B cell (primary cell): ENCODE measurements around the gene SPINT4. TPM values are rescaled to one million over a fixed set of nuclear protein-coding genes. Genes with fewer than 3 reads are reported as not detected.

ENCODE experiments used
- ATAC-seq: fragments of 200-7000 bp; cut with Tn5 transposase; one replicate; pipeline ENCODE4 v1.10.0; 2021; ENCODE audit warnings: low read depth, mild to moderate bottlenecking, moderate number of reproducible peaks, moderate library complexity
- CTCF ChIA-PET: fragments of 350-600 bp; sonication (Branson Sonifier 250); formaldehyde crosslinking; loops from one replicate; lab custom pipeline; 2021; ENCODE audit warnings: antibody characterized with exemption, inconsistent platforms; lab: Charles Lee
- POLR2A ChIA-PET: fragments of 350-600 bp; sonication (Branson Sonifier 250); formaldehyde crosslinking; loops from one replicate; lab custom pipeline; 2021; ENCODE audit warnings: antibody characterized with exemption; lab: Charles Lee
- DNase-seq: peaks from one replicate; pipeline ENCODE4 v3.0.0; 2013
- H2AFZ ChIP-seq: 2 replicates; pipeline ENCODE4 v1.6.1; 2012; ENCODE audit warnings: mild to moderate bottlenecking, low read depth, low read length; ENCODE audit not compliant: insufficient read depth, poor library complexity, severe bottlenecking
- H3K27ac ChIP-seq, 2 donors: 1 replicate in 1 of 2; 2 replicates in 1 of 2; pipeline ENCODE4 v1.5.1; 2012 to 2013; ENCODE audit warnings: low read length in 2 of 2, mild to moderate bottlenecking in 2 of 2, moderate library complexity in 1 of 2
- H3K27me3 ChIP-seq, 4 experiments: fragments of 200-600 bp in 1 of 4; sonication (generic) in 1 of 4; replicated peaks in 1 of 4; 1 replicate in 2 of 4; 2 replicates in 2 of 4; pipeline versions ENCODE4 v1.6.1 to v1.7.0; 2013 to 2016; ENCODE audit warnings: low read length in 3 of 4, mild to moderate bottlenecking in 2 of 4, mixed read lengths in 1 of 4, moderate library complexity in 1 of 4; ENCODE audit not compliant: insufficient read depth in 4 of 4, control insufficient read depth in 3 of 4; ENCODE audit errors: control extremely low read depth in 1 of 4
- H3K36me3 ChIP-seq, 2 experiments: replicated peaks in 1 of 2; 1 replicate in 1 of 2; 2 replicates in 1 of 2; pipeline versions ENCODE4 v1.6.1 to v1.7.1; 2013; ENCODE audit warnings: low read length in 1 of 2; ENCODE audit not compliant: insufficient read depth in 2 of 2, control insufficient read depth in 1 of 2; ENCODE audit errors: control extremely low read depth in 1 of 2, extremely low read depth in 1 of 2
- H3K4me1 ChIP-seq, 2 donors: fragments of 200-600 bp in 1 of 2; sonication (generic) in 1 of 2; 1 replicate in 1 of 2; 2 replicates in 1 of 2; pipeline versions ENCODE4 v1.5.1 to v1.6.1; 2013 to 2017; ENCODE audit warnings: low read length in 2 of 2; ENCODE audit not compliant: control insufficient read depth in 2 of 2, insufficient read depth in 2 of 2
- H3K4me2 ChIP-seq: replicated peaks from 2 replicates; pipeline ENCODE3; 2012; ENCODE audit warnings: mild to moderate bottlenecking, low read depth, low read length; ENCODE audit not compliant: poor library complexity, severe bottlenecking
- H3K4me3 ChIP-seq, 5 experiments: fragments of 200-600 bp in 1 of 5; sonication (generic) in 1 of 5; 1 replicate in 3 of 5; 2 replicates in 2 of 5; pipeline versions ENCODE4 v1.5.1 to v1.7.0; 2011 to 2016; ENCODE audit warnings: low read length in 4 of 5, mild to moderate bottlenecking in 4 of 5, low read depth in 2 of 5, control low read depth in 1 of 5, moderate library complexity in 1 of 5; ENCODE audit not compliant: insufficient read depth in 1 of 5; ENCODE audit errors: control extremely low read depth in 1 of 5, extremely low read depth in 1 of 5
- H3K79me2 ChIP-seq: fragments of 200-600 bp; sonication (generic); one replicate; pipeline ENCODE4 v1.6.0; 2016; ENCODE audit warnings: low read length; ENCODE audit not compliant: control insufficient read depth, insufficient read depth
- H3K9ac ChIP-seq: fragments of 200-600 bp; sonication (generic); 2 replicates; pipeline ENCODE4 v1.6.1; 2017; ENCODE audit warnings: mild to moderate bottlenecking, low read length, moderate library complexity
- H3K9me3 ChIP-seq, 3 donors: one replicate each; pipeline versions ENCODE4 v1.6.1 to v1.7.1; 2013; ENCODE audit warnings: low read length in 2 of 3; ENCODE audit not compliant: control insufficient read depth in 2 of 3, insufficient read depth in 1 of 3; ENCODE audit errors: control extremely low read depth in 1 of 3
- H4K20me1 ChIP-seq: 2 replicates; pipeline ENCODE4 v1.6.0; 2012; ENCODE audit warnings: mild to moderate bottlenecking, low read length; ENCODE audit not compliant: insufficient read depth, control insufficient read depth, poor library complexity, severe bottlenecking
- H3K27ac Mint-ChIP-seq: one replicate; pipeline ENCODE4 v1.8.0; 2021; ENCODE audit warnings: mixed read lengths
- H3K27me3 Mint-ChIP-seq: one replicate; pipeline ENCODE4 v1.8.0; 2021; ENCODE audit warnings: mixed read lengths
- H3K4me1 Mint-ChIP-seq: one replicate; pipeline ENCODE4 v1.8.0; 2021; ENCODE audit warnings: mixed read lengths
- H3K4me3 Mint-ChIP-seq: one replicate; pipeline ENCODE4 v1.8.0; 2021; ENCODE audit warnings: mixed read lengths
- H3K9me3 Mint-ChIP-seq: one replicate; pipeline ENCODE4 v1.8.0; 2022; ENCODE audit warnings: mixed read lengths; ENCODE audit not compliant: insufficient read depth
- EZH2 ChIP-seq: IDR thresholded peaks from 2 replicates; pipeline ENCODE4 v1.6.1; 2012; ENCODE audit warnings: borderline replicate concordance, low read depth, mild to moderate bottlenecking, moderate library complexity, low read length; ENCODE audit not compliant: insufficient read depth, poor library complexity, severe bottlenecking
- WGBS: methylation state at CpG from one replicate; pipeline ENCODE4 v1.1.5; 2013; ENCODE audit warnings: missing lambda C conversion rate; ENCODE audit not compliant: insufficient coverage; 5-methylcytosine and 5-hydroxymethylcytosine counted together
- intact Hi-C: fragments of 100-400 bp; cut with micrococcal nuclease; formaldehyde crosslinking; loops from one replicate; pipeline ENCODE4 v1.10.0; 2022
- polyA plus RNA-seq: library from polyadenylated mRNA; depleted of rRNA; stranded (reverse); fragments of >200 nt; gene quantifications from 2 replicates; pipeline ENCODE4 v1.2.3, GENCODE V29; 2012
- total RNA-seq, 2 donors: library from RNA; stranded (reverse); fragments of 120-200 nt in 1 of 2; gene quantifications; 1 replicate in 1 of 2; 2 replicates in 1 of 2; pipeline versions ENCODE4 v1.2.3 to v1.2.4, GENCODE V29; 2013 to 2022
- TF ChIP-seq, protein P1 (sequence below): fragments of 200-600 bp; IDR thresholded peaks from one replicate; pipeline ENCODE4 v1.8.0; 2022; ENCODE audit warnings: antibody characterized with exemption, mild to moderate bottlenecking

SPINT4 gene
- total and polyA plus RNA-seq, 2 donors (not counting 1 experiment from before 2014, with no cell fraction given), result not detected

- H3K79me2 ChIP-seq, result no peaks in the 10 kb centered on the region
- no peak overlapping the region for H3K27ac ChIP-seq
- no peaks in the 10 kb centered on the region for H3K9me3 ChIP-seq
- WGBS, result 90% methylated on average over 2 of the region's 4 CpGs
- DNase-seq, result no peak
- peaks cover 25% of the 10 kb centered on the region for H3K27me3 Mint-ChIP-seq
- H3K4me3 Mint-ChIP-seq, result no peak overlapping the region
- intact Hi-C loops, result no loop called here
- no peaks in the 10 kb centered on the region for H3K36me3 ChIP-seq
- ChIA-PET CTCF (no interaction called here), POLR2A (no interaction called here)
- no peak overlapping the region for H3K27ac Mint-ChIP-seq
- peaks cover 0 to 2% (median 0%) of the 10 kb centered on the region in 4 experiments for H3K27me3 ChIP-seq
- H4K20me1 ChIP-seq, result no peaks in the 10 kb centered on the region
- H2AFZ ChIP-seq, result no peak overlapping the region
- H3K4me3 ChIP-seq, result no peak overlapping the region
- H3K4me1 Mint-ChIP-seq, result no peaks in the 10 kb centered on the region
- no peaks in the 10 kb centered on the region for H3K4me1 ChIP-seq
- H3K9ac ChIP-seq, result no peak overlapping the region
- no peaks in the 10 kb centered on the region for H3K9me3 Mint-ChIP-seq
- H3K4me2 ChIP-seq, result no peak overlapping the region
- TF ChIP-seq, protein P1, sequence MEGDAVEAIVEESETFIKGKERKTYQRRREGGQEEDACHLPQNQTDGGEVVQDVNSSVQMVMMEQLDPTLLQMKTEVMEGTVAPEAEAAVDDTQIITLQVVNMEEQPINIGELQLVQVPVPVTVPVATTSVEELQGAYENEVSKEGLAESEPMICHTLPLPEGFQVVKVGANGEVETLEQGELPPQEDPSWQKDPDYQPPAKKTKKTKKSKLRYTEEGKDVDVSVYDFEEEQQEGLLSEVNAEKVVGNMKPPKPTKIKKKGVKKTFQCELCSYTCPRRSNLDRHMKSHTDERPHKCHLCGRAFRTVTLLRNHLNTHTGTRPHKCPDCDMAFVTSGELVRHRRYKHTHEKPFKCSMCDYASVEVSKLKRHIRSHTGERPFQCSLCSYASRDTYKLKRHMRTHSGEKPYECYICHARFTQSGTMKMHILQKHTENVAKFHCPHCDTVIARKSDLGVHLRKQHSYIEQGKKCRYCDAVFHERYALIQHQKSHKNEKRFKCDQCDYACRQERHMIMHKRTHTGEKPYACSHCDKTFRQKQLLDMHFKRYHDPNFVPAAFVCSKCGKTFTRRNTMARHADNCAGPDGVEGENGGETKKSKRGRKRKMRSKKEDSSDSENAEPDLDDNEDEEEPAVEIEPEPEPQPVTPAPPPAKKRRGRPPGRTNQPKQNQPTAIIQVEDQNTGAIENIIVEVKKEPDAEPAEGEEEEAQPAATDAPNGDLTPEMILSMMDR, result no peak
- no peak for TF ChIP-seq EZH2
- no peak for ATAC-seq
Observed at GRCh38 chr20:45742596-45742995, 20.4 kb downstream of the SPINT4 start.

DNA sequence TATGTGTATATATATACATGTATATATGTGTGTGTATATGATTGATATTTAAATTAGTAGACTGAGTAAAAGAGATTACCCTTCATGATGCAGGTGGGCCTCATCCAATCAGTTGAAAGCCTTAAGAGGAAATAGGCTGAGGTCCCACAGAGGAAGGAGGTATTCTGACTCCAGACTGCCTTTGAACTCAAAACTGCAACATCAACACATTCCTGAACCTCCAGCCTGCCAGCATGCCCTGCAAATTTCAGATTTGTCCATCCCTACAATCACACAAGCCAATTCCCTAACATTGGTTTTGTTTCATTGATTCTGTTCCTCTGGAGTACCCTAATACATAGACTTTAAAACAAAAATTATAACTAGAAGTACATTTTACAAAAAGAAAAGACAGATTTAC, 22.9 kb downstream of the SPINT4 start:
- H3K79me2 ChIP-seq, result no peaks in the 10 kb centered on the region
- ChIA-PET POLR2A (no interaction called here), CTCF (no interaction called here)
- TF ChIP-seq, protein P1, result no peak
- no peak for TF ChIP-seq EZH2
- intact Hi-C loops, result no loop called here
- Mint-ChIP-seq H3K27me3 (peaks cover 39% of the 10 kb centered on the region), H3K27ac (no peak overlapping the region), H3K4me3 (no peak overlapping the region), H3K4me1 (no peaks in the 10 kb centered on the region), H3K9me3 (no peaks in the 10 kb centered on the region)
- H3K9me3 ChIP-seq, result peaks cover 0 to 3% (median 0%) of the 10 kb centered on the region in 3 donors
- H3K4me1 ChIP-seq, result no peaks in the 10 kb centered on the region
- H3K36me3 ChIP-seq, result no peaks in the 10 kb centered on the region
- no peak overlapping the region for H3K4me3 ChIP-seq
- DNase-seq (no peak), ATAC-seq (no peak)
- H2AFZ ChIP-seq, result no peak overlapping the region
- no peaks in the 10 kb centered on the region for H4K20me1 ChIP-seq
- H3K9ac ChIP-seq, result no peak overlapping the region
- H3K27ac ChIP-seq, result no peak overlapping the region
- no peak overlapping the region for H3K4me2 ChIP-seq
- peaks cover 0 to 3% (median under 1%) of the 10 kb centered on the region in 4 experiments for H3K27me3 ChIP-seq
